NB4 (cell line): Measurements from ENCODE around the gene CIDEC.

Experiments
- CTCF ChIP-seq: IDR thresholded peaks from one replicate; pipeline ENCODE4 v1.5.1; 2012; ENCODE audit warnings: low read depth, low read length
- MAX ChIP-seq: IDR thresholded peaks from 2 replicates; pipeline ENCODE4 v1.6.1; 2011; ENCODE audit warnings: low read depth, low read length
- MYC ChIP-seq: IDR thresholded peaks from 2 replicates; pipeline ENCODE4 v1.6.1; 2011; ENCODE audit warnings: low read depth, low read length
- POLR2A ChIP-seq: IDR thresholded peaks from 2 replicates; pipeline ENCODE4 v1.6.1; 2011; ENCODE audit warnings: mild to moderate bottlenecking; ENCODE audit not compliant: insufficient read length; ENCODE audit errors: extremely low read depth

- TF ChIP-seq CTCF (no peak), POLR2A (no peak), MAX (no peak), MYC (no peak)
Measured at GRCh38 chr3:9818666-9819335, 61.3 kb downstream of the CIDEC start.
